HG03469 (cell line): ENCODE measurements around the gene APOD.

Experiments
- ATAC-seq: cut with Tn5 transposase; IDR thresholded peaks from one replicate; pipeline ENCODE4 v1.9.1; 2021; ENCODE audit warnings: mild to moderate bottlenecking, moderate library complexity, moderate number of reproducible peaks; ENCODE audit not compliant: unreplicated experiment

The APOD gene

DNA sequence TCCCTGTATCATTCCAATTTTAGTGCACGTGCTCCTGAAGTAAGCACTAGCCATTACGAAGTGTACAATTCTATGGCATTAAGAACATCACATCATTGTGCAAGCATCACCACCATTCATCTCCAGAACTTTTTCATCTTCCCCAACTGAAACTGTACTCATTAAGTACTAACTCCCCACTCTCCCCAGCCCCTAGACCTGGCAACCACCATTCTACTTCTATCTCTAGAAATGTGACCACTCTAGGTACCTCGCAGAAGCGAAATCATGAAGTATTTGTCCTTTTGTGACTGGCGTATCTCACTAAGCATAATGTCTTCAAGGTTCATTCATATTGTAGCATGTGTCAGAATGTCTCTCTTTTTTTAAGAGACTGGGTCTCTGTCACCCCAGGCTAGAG lies 52.1 kb downstream of the APOD start:
- ATAC-seq: no peak

DNA sequence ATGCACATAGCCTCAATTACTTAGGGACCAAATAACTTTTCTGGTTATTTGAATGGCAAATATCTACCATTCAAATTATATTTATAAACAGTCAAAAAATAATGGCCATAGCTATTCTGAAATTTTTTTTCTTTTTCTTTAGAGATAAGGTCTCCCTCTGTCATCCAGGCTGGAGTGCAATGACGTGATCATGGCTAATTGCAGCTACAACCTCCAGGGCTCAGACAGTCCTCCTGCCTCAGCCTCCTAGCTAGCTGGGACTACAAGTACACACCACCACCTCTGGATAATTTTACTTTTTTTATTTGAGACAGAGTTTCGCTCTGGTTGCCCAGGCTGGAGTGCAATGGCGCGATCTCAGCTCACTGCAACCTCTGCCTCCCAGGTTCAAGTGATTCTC lies 57.2 kb downstream of the APOD start:
- no peak for ATAC-seq

DNA sequence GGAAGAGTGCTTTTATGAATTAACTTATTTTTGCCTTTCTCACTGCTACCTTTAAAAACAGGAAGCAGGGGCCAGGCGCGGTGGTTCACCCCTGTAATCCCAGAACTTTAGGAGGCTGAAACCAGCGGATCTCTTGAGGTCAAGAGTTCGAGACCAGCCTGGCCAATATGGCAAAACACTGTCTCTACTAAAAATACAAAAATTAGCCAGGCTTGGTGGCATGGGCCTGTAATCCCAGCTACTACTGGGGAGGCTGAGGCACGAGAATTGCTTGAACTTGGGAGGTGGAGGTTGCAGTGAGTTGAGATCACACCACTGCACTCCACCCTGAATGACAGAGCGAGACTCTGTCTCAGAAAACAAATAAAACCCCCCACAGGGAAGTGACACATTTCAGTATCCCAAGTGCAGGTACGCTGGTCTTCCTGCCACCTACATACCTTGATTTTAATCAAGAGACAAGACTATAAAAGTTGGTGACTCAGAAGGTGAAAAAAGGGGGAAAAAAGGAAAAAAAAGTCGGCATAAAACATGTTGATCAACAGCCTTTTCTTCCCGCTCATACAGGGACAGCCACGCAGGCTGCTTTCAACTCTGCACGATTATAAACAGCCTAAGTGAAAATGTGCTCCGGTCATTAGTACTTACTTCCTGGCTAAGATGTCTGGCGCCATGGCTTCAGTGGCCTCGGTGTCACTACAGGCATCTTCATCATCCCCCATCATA lies 59.4 kb downstream of the APOD start:
- no peak for ATAC-seq

DNA sequence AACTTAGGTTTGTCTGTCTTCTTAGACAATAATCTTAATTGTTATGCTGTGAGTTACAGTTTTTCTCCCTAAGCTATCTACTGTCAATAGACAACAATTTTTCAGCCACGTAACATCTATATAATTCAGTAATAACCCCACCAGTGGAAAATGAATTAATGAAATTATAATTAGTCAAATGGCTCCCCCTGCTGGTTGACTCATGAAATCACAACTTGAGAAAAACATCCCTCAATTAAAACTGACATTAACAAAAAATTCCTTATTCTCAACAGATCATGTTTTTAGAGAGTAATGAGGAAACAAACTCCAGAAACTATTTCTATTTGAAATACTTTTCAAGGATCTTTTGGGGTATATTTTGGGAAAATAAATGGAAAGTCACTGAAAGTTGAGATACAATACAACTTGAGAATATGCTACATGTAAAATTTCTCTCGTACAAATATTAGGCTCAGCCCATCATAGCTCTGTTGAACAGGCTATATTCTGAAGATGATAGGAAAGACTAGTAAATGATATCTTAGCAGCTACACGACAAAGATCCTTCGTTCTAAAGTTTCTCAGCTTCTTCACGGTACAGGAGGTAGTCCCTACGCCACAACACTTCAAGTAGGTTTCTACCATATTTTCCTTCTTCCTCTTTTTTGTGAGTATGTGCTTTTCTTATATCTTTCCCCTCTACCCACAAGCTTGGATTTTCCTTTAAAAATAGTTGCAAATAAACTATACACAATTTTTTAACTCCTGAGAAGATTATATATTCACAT lies 61.3 kb downstream of the APOD start:
- no peak for ATAC-seq
